ENCODE results near the gene MIB2.

DNA sequence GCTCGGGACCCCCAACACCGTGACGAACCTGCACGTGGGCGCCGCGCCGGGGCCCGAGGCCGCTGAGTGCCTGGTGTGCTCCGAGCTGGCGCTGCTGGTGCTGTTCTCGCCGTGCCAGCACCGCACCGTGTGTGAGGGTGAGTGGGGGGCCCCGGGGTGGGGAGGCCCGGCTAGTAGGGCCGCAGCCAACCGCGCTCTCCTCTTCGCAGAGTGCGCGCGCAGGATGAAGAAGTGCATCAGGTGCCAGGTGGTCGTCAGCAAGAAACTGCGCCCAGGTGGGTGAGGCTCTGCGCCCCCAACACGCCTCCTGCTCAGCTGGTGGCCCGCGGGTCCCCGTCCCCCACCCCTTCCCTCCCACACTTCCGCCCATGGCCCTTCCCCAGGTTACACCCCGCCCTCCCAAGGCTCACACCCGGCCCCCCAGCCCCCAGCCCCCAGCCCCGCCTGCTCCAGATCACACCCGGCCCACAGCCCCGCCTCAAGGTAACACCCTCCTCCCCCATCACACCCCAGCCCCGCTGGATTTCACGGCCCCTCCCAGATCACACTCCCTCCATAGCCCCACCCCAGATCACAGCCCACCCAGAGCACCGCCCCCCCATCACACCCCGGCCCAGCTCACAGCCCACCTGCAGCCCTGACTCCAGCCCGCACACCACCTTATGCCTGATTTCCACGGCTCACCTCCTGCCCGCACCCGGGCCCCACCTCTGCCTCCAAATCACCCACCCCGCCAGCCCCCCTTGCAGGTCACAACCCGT lies 14.3 kb downstream of the MIB2 start:
- TF ChIP-seq, protein P1, sequence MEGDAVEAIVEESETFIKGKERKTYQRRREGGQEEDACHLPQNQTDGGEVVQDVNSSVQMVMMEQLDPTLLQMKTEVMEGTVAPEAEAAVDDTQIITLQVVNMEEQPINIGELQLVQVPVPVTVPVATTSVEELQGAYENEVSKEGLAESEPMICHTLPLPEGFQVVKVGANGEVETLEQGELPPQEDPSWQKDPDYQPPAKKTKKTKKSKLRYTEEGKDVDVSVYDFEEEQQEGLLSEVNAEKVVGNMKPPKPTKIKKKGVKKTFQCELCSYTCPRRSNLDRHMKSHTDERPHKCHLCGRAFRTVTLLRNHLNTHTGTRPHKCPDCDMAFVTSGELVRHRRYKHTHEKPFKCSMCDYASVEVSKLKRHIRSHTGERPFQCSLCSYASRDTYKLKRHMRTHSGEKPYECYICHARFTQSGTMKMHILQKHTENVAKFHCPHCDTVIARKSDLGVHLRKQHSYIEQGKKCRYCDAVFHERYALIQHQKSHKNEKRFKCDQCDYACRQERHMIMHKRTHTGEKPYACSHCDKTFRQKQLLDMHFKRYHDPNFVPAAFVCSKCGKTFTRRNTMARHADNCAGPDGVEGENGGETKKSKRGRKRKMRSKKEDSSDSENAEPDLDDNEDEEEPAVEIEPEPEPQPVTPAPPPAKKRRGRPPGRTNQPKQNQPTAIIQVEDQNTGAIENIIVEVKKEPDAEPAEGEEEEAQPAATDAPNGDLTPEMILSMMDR (IDR thresholded peaks at IDR 0.05; ENCODE audit: poor library complexity) = no peak
- TF ChIP-seq EZH2phosphoT487 (IDR thresholded peaks at IDR 0.05; ENCODE audit: low read depth, severe bottlenecking, unreplicated experiment) = no peak
- no peak for TF ChIP-seq EZH2 (IDR thresholded peaks at IDR 0.05; ENCODE audit: borderline replicate concordance)

Data from hepatocyte (in vitro differentiated cells).